Activated naive CD4-positive, alpha-beta T cell treated with anti-CD3 and anti-CD28 coated beads, Interleukin-2, amount 50 U/mL, for 24 hours (primary cell): ENCODE data around the gene BTG2.

Experiments used
- H3K27ac Mint-ChIP-seq: one replicate; pipeline ENCODE4 v1.8.0; 2021; ENCODE audit warnings: mild to moderate bottlenecking, mixed read lengths
- H3K27me3 Mint-ChIP-seq: one replicate; pipeline ENCODE4 v1.8.0; 2021; ENCODE audit warnings: mixed read lengths
- H3K36me3 Mint-ChIP-seq: one replicate; pipeline ENCODE4 v1.8.0; 2021; ENCODE audit warnings: mixed read lengths
- H3K4me1 Mint-ChIP-seq: one replicate; pipeline ENCODE4 v1.8.0; 2021; ENCODE audit warnings: mixed read lengths
- H3K4me3 Mint-ChIP-seq: one replicate; pipeline ENCODE4 v1.8.0; 2021; ENCODE audit warnings: mild to moderate bottlenecking, mixed read lengths
- H3K9me3 Mint-ChIP-seq: one replicate; pipeline ENCODE4 v1.8.0; 2021; ENCODE audit warnings: mixed read lengths

Gene BTG2

DNA sequence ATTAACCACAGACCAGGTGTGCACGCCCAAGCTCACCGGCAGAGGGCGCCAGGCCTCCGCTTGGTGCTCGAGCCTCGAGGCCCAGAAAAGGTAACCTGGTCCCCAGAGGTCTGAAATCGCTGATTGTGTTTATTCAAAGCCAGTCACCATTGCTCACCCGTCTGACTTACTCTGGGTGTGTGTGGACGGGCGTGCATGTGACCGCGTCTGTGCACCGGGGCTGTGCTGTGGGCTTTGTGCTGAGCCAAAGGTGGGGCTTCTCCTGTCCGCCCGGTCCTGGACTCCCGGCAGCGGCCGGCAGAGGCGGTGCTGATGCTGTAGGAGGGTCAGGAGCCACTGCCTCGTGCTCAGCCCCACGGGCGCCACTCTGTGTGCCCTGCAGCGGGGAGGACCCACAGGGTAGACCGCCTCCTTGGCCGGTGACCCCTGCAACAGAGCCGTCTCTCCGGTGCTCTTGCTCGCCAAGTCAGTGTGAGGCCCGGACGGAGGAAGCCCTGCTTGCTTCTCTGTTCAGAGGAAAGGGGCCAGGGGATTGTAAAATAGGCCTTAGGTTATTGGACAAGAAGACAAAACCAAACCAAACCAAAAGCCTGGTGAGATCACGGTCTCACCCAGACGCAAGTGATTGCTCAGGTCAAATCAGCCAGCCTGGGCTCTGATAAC, 32.0 kb upstream of the BTG2 start:
- H3K9me3 Mint-ChIP-seq: no peaks in the 10 kb centered on the region
- no peaks in the 10 kb centered on the region for H3K36me3 Mint-ChIP-seq
- H3K27me3 Mint-ChIP-seq: no peaks in the 10 kb centered on the region
- H3K4me1 Mint-ChIP-seq: peaks cover 60% of the 10 kb centered on the region
- peak overlapping the region; percentile 80 for H3K27ac Mint-ChIP-seq
- H3K4me3 Mint-ChIP-seq: peak overlapping the region; percentile 78

DNA sequence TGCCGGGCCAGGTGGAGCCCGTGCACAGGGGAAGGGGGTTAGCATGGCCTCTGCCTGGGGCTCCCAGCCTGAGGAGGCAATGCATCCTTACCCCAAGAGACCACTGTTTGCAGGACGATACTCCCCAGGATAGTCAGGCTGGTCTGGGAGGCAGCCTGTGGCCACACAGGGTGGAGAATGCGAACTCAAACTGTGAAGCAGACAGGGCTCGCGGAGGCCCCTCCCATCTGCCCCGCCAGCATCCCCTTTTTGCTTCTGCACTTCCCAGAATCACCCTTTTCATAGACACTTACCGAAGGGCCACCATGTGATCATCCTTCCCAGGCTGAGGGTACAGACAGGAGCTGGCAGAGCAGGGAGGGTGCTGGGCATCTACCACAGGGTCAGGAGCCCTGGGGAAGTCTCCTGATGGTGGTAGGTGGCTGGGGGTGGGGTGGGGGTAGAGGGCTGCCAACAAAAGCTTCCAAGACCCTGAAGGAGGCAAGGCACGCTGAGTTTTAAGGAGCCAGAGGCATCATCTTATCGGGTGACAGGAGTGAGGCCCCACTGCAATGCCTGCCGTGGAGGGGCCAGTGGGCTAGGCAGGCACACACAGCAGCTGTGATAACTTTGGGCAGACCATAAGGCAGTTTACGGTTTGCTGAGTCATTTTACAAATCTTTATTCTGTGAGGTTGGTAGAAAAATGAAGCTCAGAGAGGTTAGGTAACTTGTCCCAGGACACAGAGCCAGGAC, 31.3 kb upstream of the BTG2 start:
- Mint-ChIP-seq H3K27ac (peak overlapping the region; percentile 80), H3K36me3 (no peaks in the 10 kb centered on the region), H3K27me3 (no peaks in the 10 kb centered on the region), H3K9me3 (no peaks in the 10 kb centered on the region), H3K4me3 (peak overlapping the region; percentile 78), H3K4me1 (peaks cover 67% of the 10 kb centered on the region)

DNA sequence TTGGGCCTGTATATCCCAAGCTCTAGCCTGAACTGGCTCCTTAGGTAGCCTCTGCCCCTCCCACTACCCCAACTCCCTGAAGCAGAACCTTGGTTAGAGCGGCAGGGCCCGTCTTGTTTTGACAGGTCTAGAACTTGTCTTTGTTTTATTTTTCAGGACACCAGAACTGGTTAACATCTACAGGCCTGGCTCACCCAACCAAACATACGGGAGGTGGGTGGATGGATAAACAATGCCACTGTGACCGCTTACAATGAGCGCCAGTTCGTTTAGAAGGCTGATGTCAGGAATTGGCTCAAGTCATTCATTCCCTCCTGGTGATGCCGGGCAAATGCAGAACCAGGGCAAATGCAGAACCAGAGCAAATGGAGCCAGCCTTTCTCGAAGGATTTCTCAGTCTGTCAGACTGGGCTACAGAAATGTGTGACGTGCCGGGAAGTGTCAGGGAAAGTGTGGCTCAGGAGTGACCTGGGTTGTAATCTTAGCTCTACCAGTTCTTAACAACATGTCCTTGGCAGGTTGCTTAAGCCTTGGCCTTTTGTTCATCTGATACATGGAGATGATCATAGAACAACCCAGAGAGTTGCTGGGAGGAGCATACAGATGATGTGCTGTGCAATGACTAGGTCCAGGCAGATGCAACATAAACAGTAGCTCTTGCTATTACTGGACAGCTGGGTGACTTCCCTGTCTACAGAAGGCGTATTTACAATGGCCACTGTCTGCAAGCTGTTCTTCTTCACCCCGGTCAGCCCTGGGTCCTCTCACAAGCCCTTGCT, 30.5 kb upstream of the BTG2 start:
- Mint-ChIP-seq H3K4me3 (peak overlapping the region; percentile 78), H3K27ac (peak overlapping the region; percentile 65), H3K4me1 (peaks cover 71% of the 10 kb centered on the region), H3K36me3 (no peaks in the 10 kb centered on the region), H3K9me3 (no peaks in the 10 kb centered on the region), H3K27me3 (no peaks in the 10 kb centered on the region)

DNA sequence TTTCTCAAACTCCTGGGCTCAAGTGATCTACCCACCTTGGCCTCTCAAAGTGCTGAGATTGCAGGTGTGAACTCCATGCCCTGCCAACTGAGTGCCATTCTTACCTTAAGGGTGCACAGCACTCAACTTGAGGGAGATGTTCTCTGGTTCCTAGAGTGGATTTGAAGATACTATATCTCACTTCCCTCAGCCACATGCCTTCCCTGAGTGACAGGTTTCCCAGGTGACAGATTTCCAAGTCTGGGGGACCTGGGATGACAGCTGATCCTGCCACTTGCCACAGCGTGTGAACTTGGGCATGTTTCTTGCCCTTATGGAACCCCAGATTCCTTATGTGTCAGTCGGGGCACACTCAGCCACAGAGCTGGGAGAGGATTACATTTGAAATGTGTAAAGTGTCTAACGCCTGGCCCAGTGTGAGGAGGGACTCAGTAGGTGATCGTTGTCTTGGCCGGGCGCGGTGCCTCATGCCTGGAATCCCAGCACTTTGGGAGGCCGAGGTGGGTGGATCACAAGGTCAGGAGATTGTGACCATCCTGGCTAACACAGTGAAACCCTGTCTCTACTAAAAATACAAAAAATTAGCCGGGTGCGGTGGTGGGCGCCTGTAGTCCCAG, 29.6 kb upstream of the BTG2 start:
- Mint-ChIP-seq H3K36me3 (no peaks in the 10 kb centered on the region), H3K9me3 (no peaks in the 10 kb centered on the region), H3K4me1 (peaks cover 75% of the 10 kb centered on the region), H3K4me3 (no peak overlapping the region), H3K27ac (no peak overlapping the region), H3K27me3 (no peaks in the 10 kb centered on the region)

DNA sequence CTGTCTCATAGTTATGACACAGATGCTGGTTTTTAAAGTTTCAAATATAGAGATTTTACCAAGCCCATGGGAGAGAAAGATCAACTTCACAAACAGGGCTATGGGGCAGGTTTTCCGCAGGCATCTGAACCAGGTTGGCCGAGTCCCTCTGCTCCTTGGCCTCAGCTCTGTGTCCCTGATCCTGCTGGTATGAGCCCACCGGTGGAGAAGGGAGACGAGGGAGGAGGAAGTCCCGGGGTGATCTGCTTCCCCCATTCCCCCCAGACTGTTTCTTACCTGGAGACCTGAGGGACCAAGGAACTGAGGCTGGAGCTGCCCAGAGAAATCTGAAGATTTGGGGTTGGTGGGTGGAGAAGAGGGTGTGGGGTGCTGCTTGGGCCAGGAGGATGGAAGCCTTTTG, 28.9 kb upstream of the BTG2 start:
- Mint-ChIP-seq H3K4me1 (peaks cover 68% of the 10 kb centered on the region), H3K27me3 (no peaks in the 10 kb centered on the region), H3K9me3 (no peaks in the 10 kb centered on the region), H3K4me3 (no peak overlapping the region), H3K36me3 (no peaks in the 10 kb centered on the region), H3K27ac (peak overlapping the region; percentile 77)

DNA sequence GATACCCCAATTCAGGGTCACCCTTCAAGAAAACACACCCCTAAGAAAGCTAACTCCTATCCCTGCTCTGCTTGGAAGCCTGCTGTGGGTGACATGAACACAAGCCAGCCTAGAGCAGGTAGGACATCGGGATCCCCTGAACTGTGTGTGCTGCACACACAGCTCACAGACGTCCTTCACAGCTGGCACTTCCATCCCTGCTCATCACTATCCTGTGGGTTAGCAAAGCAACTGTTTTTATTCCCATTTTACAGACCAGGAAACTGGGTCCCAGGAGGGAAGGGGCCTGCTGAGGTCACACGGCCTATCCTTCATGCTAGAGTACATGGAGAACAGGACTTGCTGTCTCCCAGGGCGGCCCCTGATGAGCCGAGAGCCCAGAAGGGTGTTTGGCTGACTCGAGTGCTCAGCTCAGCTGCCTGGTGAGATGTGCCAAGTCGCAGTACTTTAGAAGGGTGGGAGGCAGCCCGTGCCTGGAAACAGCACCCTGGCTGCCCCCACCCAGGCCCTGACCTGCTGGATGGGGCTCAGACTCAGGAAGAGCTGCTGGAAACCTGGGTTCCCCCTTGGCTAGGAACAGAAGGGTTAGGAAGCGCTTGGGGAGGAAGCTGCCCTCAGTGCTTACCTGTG, 28.3 kb upstream of the BTG2 start:
- no peaks in the 10 kb centered on the region for H3K27me3 Mint-ChIP-seq
- H3K27ac Mint-ChIP-seq: peak overlapping the region; percentile 77
- H3K4me3 Mint-ChIP-seq: peak overlapping the region; percentile 54
- peaks cover 67% of the 10 kb centered on the region for H3K4me1 Mint-ChIP-seq
- no peaks in the 10 kb centered on the region for H3K9me3 Mint-ChIP-seq
- no peaks in the 10 kb centered on the region for H3K36me3 Mint-ChIP-seq

DNA sequence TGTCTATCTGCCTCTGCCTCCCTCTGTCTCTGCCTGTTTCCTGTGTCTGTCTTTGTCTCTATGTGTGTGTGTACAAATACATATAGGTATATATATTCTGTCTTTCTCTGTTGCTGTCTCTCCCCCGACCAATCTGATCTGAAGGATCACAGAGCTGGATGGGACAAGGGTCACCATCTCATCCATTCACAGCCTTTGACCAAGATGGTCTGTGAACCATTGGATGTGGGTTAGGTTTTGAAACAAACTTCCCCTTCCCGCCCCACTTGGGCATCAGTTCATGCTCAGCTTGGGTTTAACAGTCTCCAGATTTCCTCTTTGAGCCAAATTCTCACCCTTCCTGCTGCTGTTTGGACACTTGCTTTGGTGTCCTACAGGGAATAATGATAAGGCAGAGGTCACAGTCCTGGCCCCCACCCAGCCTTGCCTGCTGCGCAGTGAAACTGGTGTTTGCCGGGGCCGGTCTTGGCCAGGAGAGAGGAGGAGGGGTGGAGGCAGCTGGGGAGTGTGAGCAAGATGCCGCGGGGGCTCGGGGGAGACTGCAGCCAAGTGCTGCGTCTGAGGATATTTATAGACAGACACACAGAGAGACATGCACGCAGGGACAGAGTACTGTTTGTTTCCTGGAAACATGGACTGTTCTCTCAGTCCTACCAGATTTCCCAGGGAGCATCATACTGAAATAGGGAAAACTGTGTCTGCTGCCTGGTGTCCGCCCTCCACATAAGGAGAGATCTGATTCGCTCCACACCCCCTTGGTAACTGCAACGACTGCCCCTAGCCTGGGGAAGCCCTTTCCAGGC, 27.0 kb upstream of the BTG2 start:
- Mint-ChIP-seq H3K4me1 (peaks cover 63% of the 10 kb centered on the region), H3K9me3 (no peaks in the 10 kb centered on the region), H3K27me3 (no peaks in the 10 kb centered on the region), H3K36me3 (no peaks in the 10 kb centered on the region), H3K27ac (peak overlapping the region; percentile 77), H3K4me3 (peak overlapping the region; percentile 54)

DNA sequence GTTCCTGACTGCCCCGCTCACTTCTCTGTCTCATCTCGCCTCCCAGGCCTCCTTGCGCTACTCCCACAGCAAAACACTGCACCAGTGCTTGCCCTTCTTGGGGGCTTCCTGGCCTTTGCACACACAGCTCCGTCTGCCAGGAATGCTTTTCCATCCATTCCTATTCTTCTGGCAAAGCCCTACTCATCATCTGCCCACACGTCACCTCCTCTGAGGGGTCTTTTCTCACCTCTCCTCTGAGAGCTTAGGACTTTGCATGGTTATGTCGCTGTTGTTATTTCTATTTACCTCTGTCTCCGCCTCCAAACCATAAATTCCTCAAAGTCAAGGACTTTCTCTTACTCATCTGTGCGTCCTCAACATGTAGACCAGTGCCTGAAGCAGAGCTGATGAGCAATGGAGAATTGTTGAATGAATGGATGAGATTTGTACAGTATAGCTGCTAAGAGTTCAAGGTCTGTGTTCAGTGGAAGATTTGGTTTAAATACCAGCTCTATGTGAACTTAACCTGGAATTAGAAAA, 26.4 kb upstream of the BTG2 start:
- peak overlapping the region; percentile 44 for H3K27ac Mint-ChIP-seq
- peak overlapping the region; percentile 16 for H3K4me3 Mint-ChIP-seq
- peaks cover 58% of the 10 kb centered on the region for H3K4me1 Mint-ChIP-seq
- no peaks in the 10 kb centered on the region for H3K27me3 Mint-ChIP-seq
- H3K36me3 Mint-ChIP-seq: no peaks in the 10 kb centered on the region
- no peaks in the 10 kb centered on the region for H3K9me3 Mint-ChIP-seq

DNA sequence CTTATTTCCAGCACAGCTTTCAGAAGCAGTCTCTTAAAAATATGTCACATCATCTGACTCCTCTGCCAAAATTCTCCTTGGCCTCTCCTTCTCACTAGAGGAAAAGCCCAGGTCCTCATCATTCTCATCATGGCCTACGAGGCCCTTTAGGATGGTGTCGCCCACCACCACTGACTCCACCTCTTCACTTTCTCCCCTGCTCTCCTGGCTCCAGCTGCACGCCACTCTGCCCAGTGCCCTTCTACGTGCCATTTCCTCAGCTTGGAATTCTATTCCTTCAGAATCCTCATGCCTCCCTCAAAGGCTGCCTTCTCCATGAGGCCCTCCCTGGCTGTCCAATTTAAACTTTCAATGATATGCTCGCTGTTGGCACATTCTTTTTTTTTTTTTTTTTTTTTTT, 25.3 kb upstream of the BTG2 start:
- H3K36me3 Mint-ChIP-seq: no peaks in the 10 kb centered on the region
- peak overlapping the region; percentile 73 for H3K27ac Mint-ChIP-seq
- no peak overlapping the region for H3K4me3 Mint-ChIP-seq
- peaks cover 47% of the 10 kb centered on the region for H3K4me1 Mint-ChIP-seq
- H3K27me3 Mint-ChIP-seq: no peaks in the 10 kb centered on the region
- no peaks in the 10 kb centered on the region for H3K9me3 Mint-ChIP-seq

DNA sequence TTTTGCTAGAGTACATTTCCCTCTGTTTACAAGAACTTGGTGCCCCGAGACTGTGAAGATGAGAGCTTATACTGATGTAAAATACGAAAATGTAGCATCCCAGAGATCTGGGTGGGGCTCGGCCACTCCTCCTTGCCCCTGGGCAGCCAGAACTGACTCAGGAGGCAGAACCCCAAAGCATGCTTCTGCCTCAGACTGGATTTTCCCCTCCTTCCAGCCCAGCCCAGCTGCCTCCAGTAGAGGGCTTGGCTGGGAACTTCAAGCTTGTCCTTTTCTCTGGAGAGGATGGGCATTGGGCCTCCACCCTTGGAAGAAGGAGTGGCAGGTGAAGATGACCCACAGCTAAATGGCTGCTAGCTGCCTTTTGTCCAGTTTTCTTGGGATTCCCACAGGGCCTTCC, 24.3 kb upstream of the BTG2 start:
- no peaks in the 10 kb centered on the region for H3K27me3 Mint-ChIP-seq
- no peak overlapping the region for H3K27ac Mint-ChIP-seq
- peaks cover 39% of the 10 kb centered on the region for H3K4me1 Mint-ChIP-seq
- no peaks in the 10 kb centered on the region for H3K9me3 Mint-ChIP-seq
- no peaks in the 10 kb centered on the region for H3K36me3 Mint-ChIP-seq
- no peak overlapping the region for H3K4me3 Mint-ChIP-seq

DNA sequence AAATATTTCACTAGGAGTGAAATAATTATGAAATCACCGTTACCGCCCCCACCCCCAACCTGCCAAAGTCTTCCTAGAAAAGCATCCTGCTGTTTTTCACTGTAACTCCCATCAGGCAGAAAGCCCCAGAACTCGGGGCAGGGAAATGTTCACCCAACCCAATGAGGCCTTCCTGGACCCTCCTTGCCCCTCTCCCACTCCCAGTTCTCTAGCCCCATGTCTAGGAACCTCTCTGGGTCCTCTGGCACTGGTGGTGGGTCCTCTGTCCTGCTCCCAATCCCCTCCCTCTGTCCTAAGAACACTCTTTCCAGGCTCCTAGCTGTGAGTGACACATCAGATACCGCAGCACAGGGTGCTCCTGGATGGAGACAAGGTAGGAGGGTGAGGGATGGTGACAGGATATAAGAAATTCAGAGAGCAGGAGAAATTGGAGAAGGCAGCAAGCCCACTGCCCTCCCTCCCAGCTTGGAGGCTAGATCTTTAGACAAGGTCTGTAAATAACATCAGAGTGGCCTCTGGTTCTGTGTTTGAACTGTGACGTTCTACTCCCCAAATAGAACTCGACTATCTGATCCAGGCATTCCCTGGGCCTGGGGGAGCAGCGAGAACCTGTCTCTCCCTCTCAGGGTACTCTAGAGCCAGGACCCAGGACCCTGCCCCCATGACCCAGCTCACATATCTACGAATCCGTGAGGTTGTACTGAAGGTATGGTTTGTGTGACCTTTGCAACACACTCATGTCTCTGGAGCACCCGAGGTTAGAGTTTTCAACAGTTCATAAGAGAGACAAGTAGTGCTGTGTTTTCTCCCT, 23.3 kb upstream of the BTG2 start:
- Mint-ChIP-seq H3K9me3 (no peaks in the 10 kb centered on the region), H3K4me1 (peaks cover 40% of the 10 kb centered on the region), H3K27me3 (no peaks in the 10 kb centered on the region), H3K36me3 (no peaks in the 10 kb centered on the region), H3K4me3 (no peak overlapping the region), H3K27ac (no peak overlapping the region)

DNA sequence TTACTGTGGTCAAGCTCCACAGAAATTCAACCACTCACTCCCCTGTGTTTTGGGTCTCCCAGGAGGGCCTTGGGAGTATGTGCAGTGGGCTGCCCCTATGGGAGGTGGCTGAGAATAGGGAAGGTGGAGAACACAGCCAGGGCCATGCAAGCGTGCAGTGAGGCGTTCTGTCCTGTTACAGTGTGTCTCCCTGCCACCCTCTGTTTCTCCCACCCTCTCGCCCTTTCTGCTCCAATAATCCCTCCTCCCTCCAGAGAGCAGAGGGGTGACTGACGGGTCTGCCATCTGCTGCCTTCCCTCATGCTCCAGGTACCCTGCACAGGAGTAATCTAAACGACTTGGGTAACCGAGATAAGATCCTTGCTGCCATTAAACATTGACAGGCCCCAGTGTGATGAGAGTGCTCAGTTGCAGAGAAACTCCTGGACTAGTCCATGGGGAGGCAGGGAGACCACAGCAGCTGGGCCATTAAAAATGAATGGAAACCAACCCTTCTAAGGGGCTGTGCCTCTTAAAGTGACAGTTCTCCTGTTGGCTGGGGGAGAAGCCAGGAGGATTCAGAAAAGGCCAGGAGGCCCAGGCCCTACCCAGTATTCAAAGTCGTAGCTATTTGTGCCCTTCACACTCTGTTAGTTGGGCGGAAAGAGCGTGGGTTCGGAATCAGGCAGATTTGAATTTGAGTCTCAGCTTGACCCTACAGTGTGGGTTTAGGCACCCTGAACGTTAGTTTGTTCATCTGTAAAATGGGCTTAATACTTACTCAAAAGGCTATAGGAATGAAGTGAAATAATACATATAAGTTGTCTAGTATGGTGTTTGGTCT, 22.4 kb upstream of the BTG2 start:
- H3K27me3 Mint-ChIP-seq: no peaks in the 10 kb centered on the region
- H3K9me3 Mint-ChIP-seq: no peaks in the 10 kb centered on the region
- no peak overlapping the region for H3K4me3 Mint-ChIP-seq
- no peaks in the 10 kb centered on the region for H3K36me3 Mint-ChIP-seq
- H3K4me1 Mint-ChIP-seq: peaks cover 40% of the 10 kb centered on the region
- peak overlapping the region; percentile 53 for H3K27ac Mint-ChIP-seq

DNA sequence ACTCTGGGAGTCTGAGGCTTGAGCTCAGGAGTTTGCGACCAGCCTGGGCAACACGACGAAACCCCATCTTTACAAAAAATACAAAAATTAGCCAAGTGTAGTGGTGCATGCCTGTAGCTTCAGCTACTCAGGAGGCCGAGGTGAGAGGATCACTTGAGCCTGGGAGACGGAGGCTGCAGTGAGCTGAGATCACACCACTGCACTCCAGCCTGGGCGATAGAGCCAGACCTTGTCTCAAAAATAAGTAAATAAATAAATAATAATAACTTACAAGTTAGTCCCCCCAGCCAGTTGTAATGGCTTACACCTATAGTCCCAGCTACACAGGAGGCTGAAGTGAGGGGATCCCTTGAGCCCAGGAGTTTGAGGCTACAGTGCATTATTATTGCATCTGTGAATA, 21.7 kb upstream of the BTG2 start:
- Mint-ChIP-seq H3K27me3 (no peaks in the 10 kb centered on the region), H3K4me1 (peaks cover 40% of the 10 kb centered on the region), H3K9me3 (no peaks in the 10 kb centered on the region), H3K36me3 (no peaks in the 10 kb centered on the region), H3K27ac (no peak overlapping the region), H3K4me3 (no peak overlapping the region)
